PC-9 (cell line): ENCODE measurements around the gene AMOTL2. TPM values are rescaled to one million over a fixed set of nuclear protein-coding genes. Genes with fewer than 3 reads are reported as not detected.

Experiments
- BruUV-seq: library from RNA; stranded (reverse); fragments of 400-500 nt; replicated peaks from 2 replicates; lab custom pipeline; 2021; lab: Mats Ljungman, UMichigan
- CTCF ChIA-PET: fragments of 300-600 bp; sonication (Branson Sonifier 250); formaldehyde crosslinking; loops from one replicate; lab custom pipeline; 2022; ENCODE audit warnings: antibody characterized with exemption; lab: Charles Lee
- POLR2A ChIA-PET: fragments of 300-600 bp; sonication (Branson Sonifier 250); formaldehyde crosslinking; loops from one replicate; lab custom pipeline; 2022; ENCODE audit warnings: antibody characterized with exemption; ENCODE audit not compliant: unreplicated experiment; lab: Charles Lee
- DNase-seq, 2 experiments: peaks; one replicate each; pipeline versions ENCODE4 v3.0.0 to v3.0.0-alpha.2; 2015 to 2022; ENCODE audit warnings: mixed read lengths in 1 of 2
- H2AFZ ChIP-seq: fragments of 200-600 bp; sonication (generic); 2 replicates; pipeline ENCODE4 v1.8.1; 2017; ENCODE audit warnings: antibody characterized with exemption
- H3F3A ChIP-seq: fragments of 200-600 bp; sonication (generic); 2 replicates; pipeline ENCODE4 v1.8.1; 2017; ENCODE audit warnings: antibody characterized with exemption, mild to moderate bottlenecking, low read depth; ENCODE audit not compliant: insufficient read depth
- H3K27ac ChIP-seq: fragments of 200-600 bp; sonication (generic); 2 replicates; pipeline ENCODE4 v1.6.1; 2016; ENCODE audit warnings: mixed run types
- H3K27me3 ChIP-seq: fragments of 200-600 bp; sonication (generic); 2 replicates; pipeline ENCODE4 v1.6.1; 2016; ENCODE audit warnings: low read depth, mixed run types; ENCODE audit not compliant: insufficient read depth
- H3K36me3 ChIP-seq: fragments of 200-600 bp; sonication (generic); 2 replicates; pipeline ENCODE4 v1.6.1; 2016; ENCODE audit warnings: low read depth, mixed run types
- H3K4me1 ChIP-seq: fragments of 200-600 bp; sonication (generic); replicated peaks from 2 replicates; pipeline ENCODE4 v1.6.1; 2016; ENCODE audit warnings: mixed run types; ENCODE audit not compliant: insufficient read depth
- H3K4me2 ChIP-seq: fragments of 200-600 bp; sonication (generic); 2 replicates; pipeline ENCODE4 v1.6.1; 2017; ENCODE audit warnings: mixed run types
- H3K4me3 ChIP-seq: fragments of 200-600 bp; sonication (generic); 2 replicates; pipeline ENCODE4 v1.6.1; 2016; ENCODE audit warnings: mixed run types
- H3K79me2 ChIP-seq: fragments of 200-600 bp; sonication (generic); 2 replicates; pipeline ENCODE4 v1.6.1; 2017; ENCODE audit warnings: low read depth, mixed run types
- H3K9me2 ChIP-seq: fragments of 200-600 bp; sonication (generic); 2 replicates; pipeline ENCODE4 v1.8.1; 2017; ENCODE audit warnings: mild to moderate bottlenecking; ENCODE audit not compliant: insufficient read depth
- H3K9me3 ChIP-seq: fragments of 200-600 bp; sonication (generic); 2 replicates; pipeline ENCODE4 v1.8.1; 2016; ENCODE audit warnings: low read depth; ENCODE audit not compliant: insufficient read depth
- H4K20me1 ChIP-seq: fragments of 200-600 bp; sonication (generic); 2 replicates; pipeline ENCODE4 v1.8.1; 2017; ENCODE audit not compliant: insufficient read depth
- CTCF ChIP-seq: fragments of 200-600 bp; sonication (generic); conservative IDR thresholded peaks from 2 replicates; pipeline ENCODE4 v1.6.1; 2017; ENCODE audit warnings: mixed run types, antibody characterized with exemption, mild to moderate bottlenecking, moderate library complexity
- EZH2 ChIP-seq: fragments of 200-600 bp; sonication (generic); IDR thresholded peaks from 2 replicates; pipeline ENCODE4 v1.8.0; 2017; ENCODE audit warnings: antibody characterized with exemption, low read depth
- intact Hi-C: fragments of 100-400 bp; cut with micrococcal nuclease; formaldehyde crosslinking; loops from one replicate; pipeline ENCODE4 v1.10.0; 2022; ENCODE audit not compliant: unreplicated experiment
- total RNA-seq: library from RNA; stranded (reverse); gene quantifications from 2 replicates; pipeline ENCODE4 v1.2.3, GENCODE V29; 2021

Gene AMOTL2
- total RNA-seq, 1 experiment from 2014 or later: 147 TPM

DNA sequence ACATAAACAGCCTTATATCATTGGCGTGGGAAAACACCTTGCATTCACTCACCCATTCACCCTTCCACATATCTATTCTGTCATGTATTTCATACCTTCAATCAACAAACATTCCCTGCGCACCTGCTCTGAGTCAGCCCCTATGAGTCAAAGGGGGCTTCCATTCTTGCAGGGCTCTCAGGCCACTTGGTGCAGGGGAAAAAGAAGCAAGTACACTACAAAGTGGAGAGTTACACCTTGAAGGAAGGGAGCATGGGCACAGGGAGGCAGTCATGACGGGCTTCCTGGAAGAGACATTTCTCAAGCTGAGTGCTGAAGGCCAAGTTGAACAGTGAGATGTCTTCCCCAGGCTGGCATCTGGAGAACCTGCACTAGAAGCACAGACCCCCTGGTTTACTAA lies 4.6 kb upstream of the AMOTL2 start:
- peak in 1 of 2 experiments; percentile 54 for DNase-seq
- H3K4me1 ChIP-seq: peaks cover 62% of the 10 kb centered on the region
- no TSS peak for BruUV-seq
- H3F3A ChIP-seq: peaks cover 32% of the 10 kb centered on the region
- no peak overlapping the region for H3K27ac ChIP-seq
- POLR2A ChIA-PET: no interaction called here
- no peak overlapping the region for H3K4me2 ChIP-seq
- H2AFZ ChIP-seq: no peak overlapping the region
- H3K4me3 ChIP-seq: no peak overlapping the region
- H3K9me3 ChIP-seq: no peaks in the 10 kb centered on the region
- peaks cover 26% of the 10 kb centered on the region for H3K79me2 ChIP-seq
- no peaks in the 10 kb centered on the region for H3K27me3 ChIP-seq
- no peaks in the 10 kb centered on the region for H3K9me2 ChIP-seq
- no peak for TF ChIP-seq EZH2
- no peak for TF ChIP-seq CTCF
- no peaks in the 10 kb centered on the region for H3K36me3 ChIP-seq
- intact Hi-C loops: no loop called here
- H4K20me1 ChIP-seq: no peaks in the 10 kb centered on the region
- CTCF ChIA-PET: interaction anchor here (0.6 to 1.5 kb wide), 2 partner anchors 14 to 43 kb away, joined by 5 read pairs; no protein-coding TSS in a partner anchor

DNA sequence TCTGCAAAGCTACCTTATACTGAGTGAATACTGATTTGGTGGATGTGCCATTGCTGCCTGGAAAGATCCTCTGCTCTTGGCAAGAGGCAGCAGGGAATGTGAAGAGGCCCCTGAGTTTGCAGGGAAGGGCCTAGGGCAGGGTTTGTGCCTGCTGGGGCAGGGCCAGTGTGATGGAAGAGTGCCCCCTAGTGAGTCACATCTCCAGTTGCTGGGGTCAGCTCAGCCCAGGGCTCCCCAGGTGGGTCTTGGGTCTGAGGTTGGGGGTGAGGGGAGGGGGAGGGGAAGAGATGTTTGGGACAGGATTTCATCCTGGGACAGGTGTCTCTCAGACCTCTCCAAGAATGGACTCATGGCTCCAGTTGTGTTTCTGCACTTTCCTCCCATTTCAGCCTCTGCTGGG lies 4.1 kb upstream of the AMOTL2 start:
- no peak overlapping the region for H3K27ac ChIP-seq
- H3K36me3 ChIP-seq: peaks cover 2% of the 10 kb centered on the region
- TF ChIP-seq CTCF (peak; percentile 38; the same call in 1 of the 2 replicates), EZH2 (no peak)
- no peaks in the 10 kb centered on the region for H3K9me2 ChIP-seq
- DNase-seq: no peak
- H3F3A ChIP-seq: peaks cover 33% of the 10 kb centered on the region
- intact Hi-C loops: no loop called here
- H3K79me2 ChIP-seq: peaks cover 30% of the 10 kb centered on the region
- peak overlapping the region; percentile 99 for H3K4me2 ChIP-seq
- no peak overlapping the region for H3K4me3 ChIP-seq
- peaks cover 62% of the 10 kb centered on the region for H3K4me1 ChIP-seq
- H4K20me1 ChIP-seq: peaks cover 3% of the 10 kb centered on the region; the same call in 1 of the 2 replicates
- no TSS peak for BruUV-seq
- POLR2A ChIA-PET: no interaction called here
- H2AFZ ChIP-seq: no peak overlapping the region
- H3K27me3 ChIP-seq: no peaks in the 10 kb centered on the region
- H3K9me3 ChIP-seq: no peaks in the 10 kb centered on the region
- CTCF ChIA-PET: interaction anchor here (0.6 to 1.6 kb wide), 5 partner anchors 14 to 150 kb away, joined by 5 to 9 read pairs (median 5); no protein-coding TSS in a partner anchor

DNA sequence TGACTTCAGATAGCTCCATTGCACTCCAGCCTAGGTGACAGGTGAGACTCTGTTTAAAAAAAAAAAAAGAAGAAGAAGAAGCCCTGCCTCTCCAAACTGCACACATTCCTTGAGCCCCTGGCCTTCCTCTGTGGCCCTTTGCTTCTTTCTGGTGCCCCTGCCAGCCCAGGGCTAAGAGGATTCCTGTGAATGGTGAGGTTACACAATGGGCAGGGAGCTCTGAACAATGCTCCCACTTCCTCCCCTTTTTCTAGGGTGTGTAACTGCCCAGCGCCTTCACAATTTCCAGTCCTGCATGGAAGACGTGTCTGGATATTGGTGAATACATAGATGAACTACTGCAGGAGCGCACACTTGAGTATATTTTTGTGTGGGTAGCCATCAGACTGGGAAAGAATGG lies 3.6 kb upstream of the AMOTL2 start:
- no TSS peak for BruUV-seq
- intact Hi-C loops: no loop called here
- CTCF ChIA-PET: interaction anchor here (0.6 to 1.6 kb wide), 4 partner anchors 13 to 150 kb away, joined by 5 to 9 read pairs (median 6); no protein-coding TSS in a partner anchor
- Histone ChIP-seq H3K4me1 (peaks cover 58% of the 10 kb centered on the region), H3K9me3 (no peaks in the 10 kb centered on the region), H3K4me3 (no peak overlapping the region), H3K4me2 (peak overlapping the region; percentile 99), H4K20me1 (peaks cover 8% of the 10 kb centered on the region), H3F3A (peaks cover 37% of the 10 kb centered on the region), H2AFZ (no peak overlapping the region), H3K79me2 (peaks cover 35% of the 10 kb centered on the region), H3K27ac (no peak overlapping the region), H3K36me3 (peaks cover 7% of the 10 kb centered on the region), H3K27me3 (no peaks in the 10 kb centered on the region), H3K9me2 (no peaks in the 10 kb centered on the region)
- TF ChIP-seq EZH2 (no peak), CTCF (no peak)
- no peak for DNase-seq
- POLR2A ChIA-PET: no interaction called here
